ENCODE data around the gene P2RY2.
"Not testable (repeated sequence)": the region's sequence is repeated elsewhere in the genome, so short reads cannot be mapped to it uniquely, and the experiment has no call there.

The P2RY2 gene

DNA sequence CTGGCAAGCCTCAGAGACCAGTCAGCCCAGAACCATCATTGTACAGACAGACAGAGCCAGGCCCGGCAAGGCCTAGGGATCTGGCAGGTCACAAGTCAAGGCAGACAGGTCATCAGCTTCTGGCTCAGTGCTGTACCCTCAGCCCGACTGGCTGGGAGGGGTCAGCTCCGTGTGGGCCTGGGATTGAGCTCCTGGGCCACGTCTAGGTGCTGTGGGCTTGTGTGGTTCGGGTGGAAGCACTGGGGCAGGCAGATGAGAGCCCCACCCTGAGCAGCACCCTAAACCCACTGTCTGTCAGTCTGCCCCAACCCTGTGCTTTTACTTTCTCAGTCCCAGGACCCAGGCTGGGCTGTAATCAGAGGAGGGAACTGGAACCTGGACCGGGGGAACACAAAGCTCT, 26.9 kb upstream of the P2RY2 start:
- H3K4me3 Mint-ChIP-seq = no peak overlapping the region
- no peak for DNase-seq
- no peaks in the 10 kb centered on the region for H3K9me3 Mint-ChIP-seq
- no peak for ATAC-seq (replicated peaks)
- peak overlapping the region in 1 of 2 donors; percentile 12 for H3K27ac Mint-ChIP-seq
- no peaks in the 10 kb centered on the region for H3K36me3 Mint-ChIP-seq (ENCODE audit: insufficient read depth)
- H3K27me3 Mint-ChIP-seq = peaks cover 0 to 11% of the 10 kb centered on the region in 2 donors
- H3K4me1 Mint-ChIP-seq (ENCODE audit: low read depth in 2 of 2) = no peaks in the 10 kb centered on the region

DNA sequence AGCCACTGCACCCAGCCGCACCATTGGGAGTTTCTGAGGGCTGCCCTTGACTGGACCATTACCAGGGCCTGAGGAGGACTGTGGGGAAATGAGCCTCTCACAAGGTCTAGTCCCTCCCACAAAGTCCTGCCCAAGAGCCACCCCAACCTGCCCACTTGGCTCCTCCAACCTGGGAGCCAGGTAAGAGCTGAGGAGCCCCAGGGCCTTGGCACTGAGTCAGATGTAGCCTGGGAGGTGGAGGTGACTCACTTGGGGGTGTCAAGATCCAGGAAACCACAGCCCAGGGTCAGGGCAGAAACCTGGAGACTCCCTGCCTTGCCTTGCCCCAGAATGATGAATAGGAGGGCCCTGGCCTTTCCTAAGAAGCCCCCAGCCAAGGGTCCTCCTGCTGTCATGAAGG, 25.8 kb upstream of the P2RY2 start:
- no peaks in the 10 kb centered on the region for H3K4me1 Mint-ChIP-seq (ENCODE audit: low read depth in 2 of 2)
- H3K36me3 Mint-ChIP-seq (ENCODE audit: insufficient read depth) = no peaks in the 10 kb centered on the region
- DNase-seq (no peak), ATAC-seq (replicated peaks) (no peak)
- no peak overlapping the region for H3K27ac Mint-ChIP-seq
- H3K9me3 Mint-ChIP-seq = no peaks in the 10 kb centered on the region
- H3K4me3 Mint-ChIP-seq = no peak overlapping the region
- peaks cover 5 to 12% of the 10 kb centered on the region in 2 donors for H3K27me3 Mint-ChIP-seq

DNA sequence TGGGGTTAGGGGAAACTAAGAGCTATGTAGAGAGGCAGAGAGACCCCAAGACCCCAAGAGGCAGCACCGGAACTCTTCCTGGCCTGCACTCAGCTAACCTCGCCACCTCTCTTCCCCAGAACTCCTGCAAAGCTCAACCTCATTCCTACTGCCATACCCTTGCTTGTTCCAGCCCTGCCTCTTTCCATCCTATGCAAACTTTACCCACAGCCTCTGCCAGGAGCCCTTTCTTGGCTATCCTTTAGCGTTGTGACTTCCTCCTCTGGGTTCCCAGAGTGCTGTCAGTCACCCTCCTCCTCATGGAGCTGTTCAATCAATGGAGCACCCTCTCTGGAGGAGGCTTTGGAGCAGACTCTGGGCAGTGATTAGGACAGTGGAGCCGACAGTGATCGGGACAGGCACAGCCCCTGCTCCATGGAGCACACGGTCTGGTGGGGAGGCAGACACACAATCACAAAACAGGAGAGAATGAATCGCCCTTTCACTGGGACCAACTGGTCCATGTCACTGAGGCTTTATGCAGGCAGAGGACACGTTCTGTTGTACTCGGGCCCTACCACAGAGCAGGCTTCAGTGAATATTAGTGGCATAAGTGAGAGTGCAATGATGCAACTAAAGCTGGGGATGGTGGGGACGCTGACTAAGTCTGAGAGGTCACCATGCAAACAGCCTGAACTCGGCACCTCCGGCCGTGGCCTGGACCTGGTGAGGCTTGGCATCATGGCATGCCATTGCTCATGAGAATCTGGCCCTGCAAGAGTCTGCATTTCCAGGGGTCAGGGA, 24.6 kb upstream of the P2RY2 start:
- H3K27me3 Mint-ChIP-seq = peaks cover 5 to 12% of the 10 kb centered on the region in 2 donors
- no peak overlapping the region for H3K27ac Mint-ChIP-seq
- no peaks in the 10 kb centered on the region for H3K4me1 Mint-ChIP-seq (ENCODE audit: low read depth in 2 of 2)
- H3K4me3 Mint-ChIP-seq = no peak overlapping the region
- no peak for DNase-seq
- H3K36me3 Mint-ChIP-seq (ENCODE audit: insufficient read depth) = no peaks in the 10 kb centered on the region
- H3K9me3 Mint-ChIP-seq = no peaks in the 10 kb centered on the region
- ATAC-seq (replicated peaks) = no peak

DNA sequence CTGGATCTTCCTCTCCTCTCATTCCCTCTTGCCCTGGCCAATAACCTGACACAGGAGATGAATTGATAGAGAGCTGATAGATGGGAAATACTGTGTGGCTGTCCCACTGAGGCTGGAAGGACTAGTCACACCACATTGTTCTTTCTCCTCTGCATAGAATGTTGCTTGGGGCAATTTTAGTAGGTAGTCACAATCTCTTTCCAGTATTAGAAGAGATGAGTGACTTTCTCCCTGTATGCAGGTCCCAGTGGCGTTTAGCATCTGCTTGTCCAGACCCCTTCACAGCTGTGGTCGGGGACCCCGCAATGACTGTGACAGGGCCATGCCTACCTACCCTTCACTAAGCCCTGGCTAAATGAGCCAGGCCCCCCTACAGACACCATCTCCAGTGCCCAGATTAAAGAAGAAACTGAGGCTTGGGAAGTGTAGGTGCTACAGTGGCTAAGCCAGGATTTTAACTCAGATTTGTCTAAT, 24.0 kb upstream of the P2RY2 start:
- Mint-ChIP-seq H3K36me3 (ENCODE audit: insufficient read depth) (no peaks in the 10 kb centered on the region), H3K4me1 (ENCODE audit: low read depth in 2 of 2) (no peaks in the 10 kb centered on the region), H3K27ac (no peak overlapping the region), H3K4me3 (no peak overlapping the region), H3K27me3 (peaks cover 5 to 13% of the 10 kb centered on the region in 2 donors), H3K9me3 (no peaks in the 10 kb centered on the region)
- ATAC-seq (replicated peaks) (no peak), DNase-seq (no peak)

DNA sequence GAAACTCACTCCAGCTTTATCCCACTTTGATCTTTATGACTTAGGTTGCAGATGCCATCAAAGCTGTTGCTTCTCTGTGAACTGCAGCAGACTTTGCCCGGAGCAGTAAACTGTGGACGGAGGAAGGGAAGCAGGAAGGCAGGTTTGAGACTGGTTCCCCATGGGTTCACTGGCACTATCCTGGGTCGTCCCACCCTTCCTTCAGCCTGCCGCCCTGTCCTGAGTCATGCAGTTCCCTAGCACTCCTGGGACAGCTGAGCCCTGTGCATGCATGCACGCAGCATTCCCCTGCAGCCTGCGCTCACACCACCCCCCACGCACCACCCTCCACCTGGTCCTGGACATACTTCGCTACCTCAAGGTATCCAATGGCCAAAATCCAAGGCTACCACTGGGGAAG, 23.5 kb upstream of the P2RY2 start:
- no peak for ATAC-seq (replicated peaks)
- no peaks in the 10 kb centered on the region for H3K9me3 Mint-ChIP-seq
- no peaks in the 10 kb centered on the region for H3K4me1 Mint-ChIP-seq (ENCODE audit: low read depth in 2 of 2)
- no peak overlapping the region for H3K27ac Mint-ChIP-seq
- peaks cover 5 to 13% of the 10 kb centered on the region in 2 donors for H3K27me3 Mint-ChIP-seq
- H3K36me3 Mint-ChIP-seq (ENCODE audit: insufficient read depth) = no peaks in the 10 kb centered on the region
- no peak overlapping the region for H3K4me3 Mint-ChIP-seq
- DNase-seq = no peak

DNA sequence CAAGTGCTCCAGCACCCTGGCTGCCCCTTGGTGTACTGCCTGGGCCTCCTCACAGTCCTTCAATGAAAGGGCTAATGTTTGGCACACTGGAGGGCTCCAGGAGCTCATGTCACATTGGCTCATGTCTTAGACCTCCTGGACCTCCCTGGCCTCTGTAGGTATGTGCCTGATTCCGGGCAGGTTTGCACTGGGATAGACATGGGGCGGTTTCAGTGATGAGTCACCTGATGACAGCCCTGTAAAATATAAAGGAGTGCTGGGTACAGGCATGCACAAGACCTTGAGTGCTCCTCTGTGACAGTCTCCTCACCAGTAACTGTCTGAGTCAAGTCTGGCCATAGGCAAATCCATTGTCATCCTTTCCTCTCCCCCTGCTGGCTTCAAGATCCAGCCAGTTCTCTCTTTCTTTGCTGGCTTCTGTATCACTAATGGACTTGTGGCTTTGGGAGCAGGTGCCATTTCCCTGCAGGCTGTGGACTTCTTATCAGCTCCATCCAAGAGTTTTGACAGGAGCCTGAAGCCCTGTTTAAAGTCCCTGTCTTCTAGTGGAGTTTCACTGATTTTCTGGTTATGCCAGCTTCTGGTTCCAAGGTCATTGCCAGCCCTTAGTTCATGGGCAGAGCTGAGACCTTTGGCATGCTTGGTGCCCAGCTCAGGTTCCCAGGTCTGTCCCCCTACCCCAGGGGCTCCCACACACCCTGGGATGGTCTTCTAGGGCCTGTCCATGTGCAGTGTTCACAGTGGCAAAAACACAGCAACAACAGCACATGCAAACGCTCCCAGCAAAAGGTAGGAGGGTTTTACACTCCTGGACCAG, 22.7 kb upstream of the P2RY2 start:
- Mint-ChIP-seq H3K9me3 (no peaks in the 10 kb centered on the region), H3K36me3 (ENCODE audit: insufficient read depth) (no peaks in the 10 kb centered on the region), H3K27me3 (peaks cover 5 to 20% of the 10 kb centered on the region in 2 donors), H3K4me1 (ENCODE audit: low read depth in 2 of 2) (peaks cover 0 to 3% of the 10 kb centered on the region in 2 donors), H3K27ac (no peak overlapping the region), H3K4me3 (no peak overlapping the region)
- no peak for ATAC-seq (replicated peaks)
- DNase-seq = no peak

DNA sequence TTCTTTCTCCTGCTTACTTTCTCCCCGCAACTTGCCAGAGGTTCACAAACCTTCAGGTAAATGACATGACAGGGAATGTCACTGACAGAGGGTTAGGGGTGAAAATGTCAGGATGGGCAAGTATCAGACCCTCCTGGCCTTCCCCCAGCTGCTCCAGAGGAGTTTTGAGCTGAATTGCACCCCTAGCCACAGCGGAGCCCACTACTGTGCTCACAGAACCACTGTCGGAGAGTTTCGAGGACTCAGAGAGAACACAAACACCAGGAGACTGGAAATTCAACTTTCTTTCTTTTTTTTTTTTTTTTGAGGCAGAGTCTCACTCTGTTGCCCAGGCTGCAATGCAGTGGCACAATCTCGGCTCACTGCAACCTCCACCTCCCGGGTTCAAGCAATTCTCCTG, 21.5 kb upstream of the P2RY2 start:
- peaks cover 5 to 25% of the 10 kb centered on the region in 2 donors for H3K27me3 Mint-ChIP-seq
- H3K4me3 Mint-ChIP-seq = no peak overlapping the region
- peaks cover 0 to 3% of the 10 kb centered on the region in 2 donors for H3K4me1 Mint-ChIP-seq (ENCODE audit: low read depth in 2 of 2)
- no peak for ATAC-seq (replicated peaks)
- no peaks in the 10 kb centered on the region for H3K36me3 Mint-ChIP-seq (ENCODE audit: insufficient read depth)
- H3K27ac Mint-ChIP-seq = no peak overlapping the region
- no peak for DNase-seq
- no peaks in the 10 kb centered on the region for H3K9me3 Mint-ChIP-seq

DNA sequence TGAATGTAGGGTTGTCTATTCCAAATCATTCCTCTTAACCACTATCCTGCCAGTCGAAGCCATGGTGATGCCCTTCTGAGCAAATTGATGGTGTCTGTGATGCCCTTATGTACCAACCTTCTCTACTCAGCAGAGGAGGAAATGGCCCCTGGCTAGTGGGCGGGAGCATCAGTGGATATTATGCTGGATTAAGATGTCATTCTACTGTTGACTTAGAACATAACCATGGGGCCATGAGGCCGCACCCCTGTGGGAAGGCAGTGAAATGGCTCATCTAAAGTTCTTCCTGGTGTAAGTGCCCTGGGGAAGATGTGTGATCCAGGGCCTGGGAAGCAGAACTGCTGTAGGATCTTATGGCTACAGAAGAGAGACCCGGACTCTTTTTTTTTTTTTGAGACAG, 20.7 kb upstream of the P2RY2 start:
- no peak for ATAC-seq (replicated peaks)

DNA sequence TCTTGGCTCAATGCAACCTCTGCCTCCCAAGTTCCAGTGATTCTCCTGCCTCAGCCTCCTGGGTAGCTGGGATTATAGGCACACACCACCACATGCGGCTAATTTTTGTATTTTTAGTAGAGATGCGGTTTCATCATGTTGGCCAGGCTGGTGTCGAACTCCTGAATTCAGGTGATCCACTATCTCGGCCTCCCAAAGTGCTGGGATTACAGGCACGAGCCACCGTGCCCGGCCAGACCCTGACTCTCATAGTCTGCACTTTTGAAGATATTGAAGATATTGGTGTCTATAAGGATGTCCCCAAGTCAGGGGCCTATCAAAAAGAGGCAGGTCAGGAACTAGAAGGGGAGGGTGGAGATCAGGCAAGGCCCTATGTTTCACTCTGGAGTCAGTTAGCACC, 20.3 kb upstream of the P2RY2 start:
- peaks cover 5 to 34% of the 10 kb centered on the region in 2 donors for H3K27me3 Mint-ChIP-seq

More for the DNA sequence above, 20.7 kb upstream of the P2RY2 start:
- H3K9me3 Mint-ChIP-seq = no peaks in the 10 kb centered on the region
- H3K4me1 Mint-ChIP-seq (ENCODE audit: low read depth in 2 of 2) = peaks cover 0 to 3% of the 10 kb centered on the region in 2 donors
- H3K4me3 Mint-ChIP-seq = no peak overlapping the region
- H3K27ac Mint-ChIP-seq = no peak overlapping the region
- peaks cover 5 to 33% of the 10 kb centered on the region in 2 donors for H3K27me3 Mint-ChIP-seq
- no peaks in the 10 kb centered on the region for H3K36me3 Mint-ChIP-seq (ENCODE audit: insufficient read depth)
- DNase-seq = no peak

DNA sequence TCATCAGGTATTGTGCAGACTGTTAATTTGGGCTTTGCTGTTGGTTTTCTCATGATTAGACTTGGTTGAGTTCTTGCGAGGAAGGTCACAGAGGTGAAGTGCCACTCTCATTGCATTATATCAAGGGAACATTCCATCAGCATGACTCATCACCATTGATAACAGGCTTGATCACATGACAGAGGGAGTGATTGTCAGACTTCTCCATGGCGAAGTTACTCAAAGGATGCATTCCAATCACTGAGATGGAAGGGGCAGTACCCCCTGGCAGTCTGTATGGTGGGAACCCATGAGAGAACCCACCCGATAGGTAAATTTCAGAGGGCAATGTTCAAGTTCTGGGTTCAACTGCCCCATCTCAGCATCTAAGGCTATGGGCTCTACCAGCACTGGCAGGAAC, 19.4 kb upstream of the P2RY2 start:
- peaks cover 0 to 3% of the 10 kb centered on the region in 2 donors for H3K4me1 Mint-ChIP-seq (ENCODE audit: low read depth in 2 of 2)
- ATAC-seq (replicated peaks) = no peak

More for the DNA sequence above, 20.3 kb upstream of the P2RY2 start:
- not testable (repeated sequence) for H3K9me3 Mint-ChIP-seq; H3K27ac Mint-ChIP-seq; H3K4me1 Mint-ChIP-seq (ENCODE audit: low read depth in 2 of 2); DNase-seq; ATAC-seq (replicated peaks); H3K4me3 Mint-ChIP-seq; H3K36me3 Mint-ChIP-seq (ENCODE audit: insufficient read depth)

DNA sequence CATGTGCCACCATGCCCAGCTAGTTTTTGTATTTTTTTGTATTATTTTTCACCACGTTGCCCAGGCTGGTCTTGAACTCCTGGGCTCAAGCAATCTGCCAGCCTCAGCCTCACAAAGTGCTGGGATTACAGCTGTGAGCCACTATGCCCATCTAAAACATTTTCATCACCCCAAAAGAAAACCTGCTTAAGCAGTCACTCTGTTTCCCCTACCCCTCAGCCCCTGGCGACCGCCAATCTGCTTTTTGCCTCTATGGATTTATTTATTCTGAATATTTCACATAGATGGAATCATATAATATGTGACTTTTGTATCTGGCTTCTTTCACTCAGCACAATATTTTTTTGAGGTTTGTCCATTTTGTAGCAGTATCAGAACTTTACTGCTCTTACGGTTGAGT, 18.6 kb upstream of the P2RY2 start:
- H3K27me3 Mint-ChIP-seq = peaks cover 15 to 48% of the 10 kb centered on the region in 2 donors
- ATAC-seq (replicated peaks) (no peak), DNase-seq (no peak)
- no peaks in the 10 kb centered on the region for H3K36me3 Mint-ChIP-seq (ENCODE audit: insufficient read depth)
- H3K9me3 Mint-ChIP-seq = no peaks in the 10 kb centered on the region
- peaks cover 0 to 3% of the 10 kb centered on the region in 2 donors for H3K4me1 Mint-ChIP-seq (ENCODE audit: low read depth in 2 of 2)
- H3K27ac Mint-ChIP-seq = no peak overlapping the region
- H3K4me3 Mint-ChIP-seq = no peak overlapping the region

More for the DNA sequence above, 19.4 kb upstream of the P2RY2 start:
- DNase-seq = no peak
- H3K36me3 Mint-ChIP-seq (ENCODE audit: insufficient read depth) = no peaks in the 10 kb centered on the region
- no peak overlapping the region for H3K4me3 Mint-ChIP-seq
- no peaks in the 10 kb centered on the region for H3K9me3 Mint-ChIP-seq
- H3K27me3 Mint-ChIP-seq = peaks cover 10 to 40% of the 10 kb centered on the region in 2 donors
- no peak overlapping the region for H3K27ac Mint-ChIP-seq

DNA sequence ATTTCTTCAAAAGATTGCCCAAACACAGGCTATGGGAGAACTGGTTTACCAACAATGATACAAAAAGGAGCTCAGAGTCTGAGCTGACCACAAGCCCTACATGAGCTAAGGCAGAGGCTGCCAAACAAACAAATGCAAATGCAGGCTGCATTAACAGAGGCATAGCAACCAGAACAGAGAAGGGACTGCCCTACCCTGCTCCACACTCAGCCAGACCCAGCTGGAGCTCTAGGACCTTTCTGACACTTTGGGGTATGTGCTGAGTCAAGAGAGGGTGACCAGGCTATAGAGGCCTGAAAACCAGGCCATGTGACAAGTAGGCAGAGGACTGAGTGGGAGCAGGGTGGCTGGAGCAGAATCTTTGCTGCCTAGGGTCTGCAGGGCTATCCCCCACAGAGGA, 17.8 kb upstream of the P2RY2 start:
- Mint-ChIP-seq H3K9me3 (no peaks in the 10 kb centered on the region), H3K27ac (no peak overlapping the region), H3K4me3 (no peak overlapping the region), H3K27me3 (peaks cover 20 to 56% of the 10 kb centered on the region in 2 donors), H3K4me1 (ENCODE audit: low read depth in 2 of 2) (peaks cover 4 to 5% of the 10 kb centered on the region in 2 donors), H3K36me3 (ENCODE audit: insufficient read depth) (peaks cover 3% of the 10 kb centered on the region)
- DNase-seq (no peak), ATAC-seq (replicated peaks) (no peak)

DNA sequence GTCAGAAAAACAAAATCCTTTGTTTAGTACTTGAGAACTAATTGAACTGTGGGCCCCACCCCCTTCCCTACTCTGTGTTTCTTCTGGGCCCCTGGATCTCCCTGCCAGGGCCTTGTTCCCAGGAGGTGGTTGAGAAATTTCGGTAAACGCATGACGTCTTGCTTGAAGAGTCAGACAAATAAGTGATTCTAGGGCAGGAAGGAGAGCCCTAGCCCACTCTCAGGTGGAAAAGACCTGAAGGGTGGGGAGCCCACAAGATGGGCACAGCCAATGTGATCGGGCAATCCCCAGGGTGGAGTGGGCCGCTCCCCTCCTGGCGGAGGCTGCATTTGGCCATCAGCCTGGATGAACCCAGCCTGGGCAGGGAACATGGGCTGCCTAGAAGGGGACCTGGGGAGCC, 16.8 kb upstream of the P2RY2 start:
- H3K4me1 Mint-ChIP-seq (ENCODE audit: low read depth in 2 of 2) = peaks cover 4 to 5% of the 10 kb centered on the region in 2 donors
- DNase-seq = no peak
- H3K9me3 Mint-ChIP-seq = no peaks in the 10 kb centered on the region
- peaks cover 25 to 66% of the 10 kb centered on the region in 2 donors for H3K27me3 Mint-ChIP-seq
- peaks cover 3% of the 10 kb centered on the region for H3K36me3 Mint-ChIP-seq (ENCODE audit: insufficient read depth)
- H3K4me3 Mint-ChIP-seq = no peak overlapping the region
- H3K27ac Mint-ChIP-seq = no peak overlapping the region
- ATAC-seq (replicated peaks) = no peak
